NCI-H748 treated with DMSO at 0.1 percent for 48 hours (cell line): ENCODE data around the gene HMHB1.

ENCODE experiments used
- DNase-seq: peaks from one replicate; lab custom pipeline; 2025; lab: John Stamatoyannopoulos, UW

Gene HMHB1

GRCh38 chr5:143812085-143812705 lies at the start of gene HMHB1:
HMHB1 (plus strand) TSS chr5:143812161.
- no peak for DNase-seq

- no peak for DNase-seq
Measured at GRCh38 chr5:143762636-143763220, 49.2 kb upstream of the HMHB1 start.

GRCh38 chr5:143767162-143767561 lies 44.8 kb upstream of the HMHB1 start:
- DNase-seq = no peak

- DNase-seq = no peak
Measured at GRCh38 chr5:143769026-143769786, 42.8 kb upstream of the HMHB1 start.

GRCh38 chr5:143770450-143770849 lies 41.5 kb upstream of the HMHB1 start:
- DNase-seq = no peak

- DNase-seq = no peak
Measured at GRCh38 chr5:143771189-143771588, 40.8 kb upstream of the HMHB1 start.

- no peak for DNase-seq
Measured at GRCh38 chr5:143771602-143772001, 40.4 kb upstream of the HMHB1 start.

GRCh38 chr5:143772621-143773020 lies 39.3 kb upstream of the HMHB1 start:
- DNase-seq = no peak

- DNase-seq = no peak
Measured at GRCh38 chr5:143775258-143775657, 36.7 kb upstream of the HMHB1 start.

- no peak for DNase-seq
Measured at GRCh38 chr5:143776951-143777350, 35.0 kb upstream of the HMHB1 start.

GRCh38 chr5:143779506-143779905 lies 32.5 kb upstream of the HMHB1 start:
- DNase-seq = no peak

- no peak for DNase-seq
Measured at GRCh38 chr5:143781993-143782520, 29.9 kb upstream of the HMHB1 start.

- DNase-seq = no peak
Measured at GRCh38 chr5:143782588-143783386, 29.2 kb upstream of the HMHB1 start.

GRCh38 chr5:143788401-143788800 lies 23.6 kb upstream of the HMHB1 start:
- DNase-seq = no peak

GRCh38 chr5:143790457-143791112 lies 21.4 kb upstream of the HMHB1 start:
- no peak for DNase-seq

- no peak for DNase-seq
Measured at GRCh38 chr5:143791848-143792731, 19.9 kb upstream of the HMHB1 start.

GRCh38 chr5:143793249-143793648 lies 18.7 kb upstream of the HMHB1 start:
- no peak for DNase-seq

- DNase-seq = no peak
Measured at GRCh38 chr5:143796125-143796524, 15.8 kb upstream of the HMHB1 start.

- DNase-seq = no peak
Measured at GRCh38 chr5:143796753-143797152, 15.2 kb upstream of the HMHB1 start.

GRCh38 chr5:143800715-143801114 lies 11.2 kb upstream of the HMHB1 start:
- DNase-seq = no peak
